Raji (cell line): Measurements from ENCODE around the gene ARHGEF10L.

ENCODE experiments used
- POLR2A ChIP-seq: IDR thresholded peaks from 2 replicates; pipeline ENCODE4 v1.6.1; 2011; ENCODE audit warnings: low read depth, low read length, control low read depth; ENCODE audit not compliant: insufficient read depth

Gene ARHGEF10L

GRCh38 chr1:17618558-17619247, 79.2 kb downstream of the ARHGEF10L start:
- TF ChIP-seq POLR2A: no peak

DNA sequence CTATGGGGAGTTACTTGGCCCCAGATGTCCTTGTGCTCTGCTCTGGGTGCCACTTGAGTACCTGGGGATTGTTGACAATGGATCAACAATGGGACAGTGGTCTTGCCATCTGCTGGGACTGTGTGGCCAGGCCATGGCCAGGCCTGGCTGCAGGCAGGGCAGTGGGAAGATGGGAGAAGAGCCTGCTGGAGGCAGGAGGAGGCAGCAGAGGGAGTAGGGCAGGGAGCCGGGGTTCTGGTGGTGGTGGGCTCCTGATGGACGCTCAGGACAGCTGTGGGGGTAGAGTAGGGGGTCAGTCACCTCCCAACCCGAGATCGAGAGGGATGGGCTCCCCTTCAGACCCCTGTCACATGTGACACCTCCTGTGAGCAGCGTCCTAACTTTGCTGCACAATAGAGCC, 81.0 kb downstream of the ARHGEF10L start:
- TF ChIP-seq POLR2A: no peak

DNA sequence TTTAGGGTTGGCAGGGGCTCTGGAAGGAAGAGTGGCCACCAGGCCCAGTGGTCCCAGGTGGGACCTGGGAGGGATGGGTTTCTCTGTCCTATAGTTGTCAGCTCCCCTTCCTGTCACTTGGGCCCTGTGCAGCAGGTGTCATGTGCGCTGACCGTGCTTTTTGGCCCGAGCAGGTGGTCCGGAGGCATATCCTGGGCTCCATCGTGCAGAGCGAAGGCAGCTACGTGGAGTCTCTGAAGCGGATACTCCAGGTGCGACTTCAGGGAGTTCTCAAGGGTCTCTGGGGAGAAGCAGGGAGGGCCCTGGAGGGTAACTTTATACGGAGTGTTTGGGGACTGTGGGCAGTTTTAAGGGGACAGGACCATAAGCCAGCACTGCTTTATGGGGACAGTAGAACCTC, 82.2 kb downstream of the ARHGEF10L start:
- TF ChIP-seq POLR2A: no peak

- no peak for TF ChIP-seq POLR2A
Observed at GRCh38 chr1:17622823-17623222, 83.3 kb downstream of the ARHGEF10L start.

DNA sequence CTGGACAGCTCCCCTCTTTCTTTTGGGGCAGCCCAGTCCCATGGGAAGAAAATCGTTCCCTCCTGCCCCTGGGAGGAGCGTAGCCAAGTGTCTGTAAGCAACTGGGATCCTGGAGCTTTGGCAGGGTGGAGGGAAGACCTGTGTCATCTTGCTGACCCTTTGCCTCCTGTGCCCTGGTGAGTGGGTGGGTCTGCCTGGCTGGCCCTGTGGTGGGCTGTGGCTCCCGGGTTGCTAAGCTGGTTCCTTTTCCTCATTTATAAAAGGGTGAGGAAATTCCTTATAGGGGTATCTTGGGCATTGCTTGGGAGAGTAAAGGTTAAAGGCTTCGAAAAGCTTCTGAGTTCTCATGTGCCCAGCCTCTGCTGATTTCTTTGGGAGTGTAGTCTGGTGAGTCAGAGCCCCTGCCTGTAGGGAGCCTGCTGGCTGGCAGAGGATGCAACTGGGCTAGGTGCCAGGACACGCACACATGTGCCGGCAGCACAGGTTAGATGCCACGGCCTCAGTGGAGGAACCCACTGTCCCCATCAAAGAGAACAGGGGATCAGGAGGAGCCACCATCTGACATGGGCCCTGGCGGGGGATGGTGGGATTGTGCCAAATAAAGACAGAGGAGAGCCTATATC, 85.2 kb downstream of the ARHGEF10L start:
- no peak for TF ChIP-seq POLR2A

- TF ChIP-seq POLR2A: no peak
Observed at GRCh38 chr1:17627239-17628052, 87.9 kb downstream of the ARHGEF10L start.

GRCh38 chr1:17629460-17629859, 90.0 kb downstream of the ARHGEF10L start:
- TF ChIP-seq POLR2A: no peak

DNA sequence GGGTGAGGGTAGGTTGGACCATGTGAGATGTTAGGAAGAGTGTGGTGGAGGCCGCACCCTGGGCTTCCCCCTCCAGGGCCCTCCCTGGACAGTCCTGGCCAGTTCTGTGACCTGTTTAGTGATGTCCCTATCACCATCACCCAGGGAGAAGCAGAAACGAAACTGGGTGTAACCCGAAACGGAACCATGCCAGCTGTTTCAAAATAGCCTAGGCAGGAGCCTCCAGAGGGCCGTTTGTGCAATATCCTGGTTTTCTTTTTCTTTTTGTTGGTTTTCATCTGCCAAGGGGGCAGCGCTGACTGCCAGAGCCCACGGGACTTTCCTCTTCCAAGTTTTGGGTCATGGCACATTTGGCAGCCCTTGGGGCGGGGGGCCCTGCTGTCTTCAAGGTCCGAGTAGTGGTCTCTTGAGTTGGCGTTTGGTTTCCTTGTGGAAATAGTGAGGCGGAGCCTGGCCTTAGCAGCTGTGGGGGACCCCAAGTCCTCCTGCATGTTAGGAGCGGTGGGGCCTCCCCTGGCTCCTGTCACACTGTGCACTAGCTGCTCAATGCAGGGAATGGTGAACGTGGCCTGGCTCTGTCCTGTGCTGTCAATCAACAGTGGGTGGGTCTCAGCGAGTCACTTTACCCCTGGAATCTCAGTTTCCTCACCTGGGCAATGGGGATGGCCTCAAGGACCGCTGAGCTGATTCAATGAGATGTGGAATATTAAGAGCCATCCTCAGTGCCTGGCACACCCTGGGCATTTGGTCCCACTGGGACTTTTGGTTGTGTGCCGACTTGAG, 90.7 kb downstream of the ARHGEF10L start:
- TF ChIP-seq POLR2A: no peak

GRCh38 chr1:17630986-17631385, 91.5 kb downstream of the ARHGEF10L start:
- no peak for TF ChIP-seq POLR2A

DNA sequence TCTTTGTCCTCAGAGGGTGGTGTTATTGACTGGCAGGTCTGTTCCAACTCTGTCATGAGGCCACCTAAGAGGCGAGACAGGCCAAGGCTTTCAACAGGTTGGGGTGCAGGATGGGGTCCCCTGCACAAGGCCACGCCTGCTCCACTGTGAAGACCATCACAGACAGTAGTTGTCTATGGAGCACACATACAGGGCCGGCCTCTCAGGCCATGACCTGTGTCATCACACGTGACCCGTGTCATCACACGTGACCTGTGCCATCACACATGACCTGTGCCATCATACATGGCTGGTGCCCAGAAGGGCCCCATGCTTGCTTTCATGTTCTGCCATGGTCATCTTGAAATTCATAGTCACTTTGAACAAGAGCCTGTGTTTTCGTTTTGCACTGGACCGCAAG, 91.9 kb downstream of the ARHGEF10L start:
- no peak for TF ChIP-seq POLR2A

- no peak for TF ChIP-seq POLR2A
Observed at GRCh38 chr1:17632106-17632505, 92.6 kb downstream of the ARHGEF10L start.

DNA sequence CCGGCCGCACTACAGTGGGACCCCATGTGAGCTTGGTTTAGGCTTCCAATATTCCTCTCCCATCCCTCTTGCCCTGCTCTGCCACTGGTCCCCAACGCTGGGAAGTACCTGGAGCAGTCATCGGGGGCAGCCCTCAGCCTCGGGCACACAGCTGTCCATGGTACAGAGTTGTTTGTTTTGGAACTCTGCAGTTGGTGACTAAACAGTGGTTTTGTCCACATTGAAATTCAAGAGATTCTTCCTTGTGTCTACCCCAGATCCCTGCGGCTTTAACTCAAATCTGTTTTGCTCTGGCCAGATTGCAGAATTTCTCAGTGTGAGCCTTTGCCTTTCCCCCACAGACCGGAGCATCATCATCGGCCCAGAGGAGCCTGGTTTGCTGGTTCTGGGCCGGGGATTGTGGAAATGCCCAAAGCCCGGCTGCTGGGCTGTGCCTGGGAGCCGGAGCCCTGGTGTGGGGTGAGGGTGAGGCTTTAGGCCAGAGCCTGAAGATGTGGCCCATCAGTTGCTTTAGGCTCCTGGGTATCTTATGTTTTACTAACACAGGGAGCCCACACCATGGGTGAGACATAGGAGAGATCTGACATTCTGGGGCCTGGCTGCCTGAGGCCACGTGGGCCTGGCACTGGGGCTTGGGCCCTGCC, 93.2 kb downstream of the ARHGEF10L start:
- no peak for TF ChIP-seq POLR2A

DNA sequence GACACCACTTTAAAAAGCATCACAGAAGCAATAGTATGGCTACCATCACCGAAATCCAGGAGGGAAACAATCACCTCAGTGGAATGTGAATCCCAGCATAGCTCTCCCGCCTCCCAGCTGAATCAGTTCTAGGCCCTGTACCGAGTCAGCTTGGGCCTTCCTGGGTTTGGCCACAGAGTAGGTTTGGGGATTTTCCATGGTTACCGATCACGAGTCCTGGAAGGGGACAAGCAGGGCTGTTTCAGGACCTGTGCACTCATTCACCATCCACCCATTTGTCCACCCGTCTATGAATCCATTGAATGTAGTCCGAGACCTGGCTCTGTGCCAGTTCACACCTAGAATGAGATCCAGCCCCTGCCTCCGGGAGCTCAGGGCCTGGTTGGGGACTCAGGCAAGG, 94.2 kb downstream of the ARHGEF10L start:
- TF ChIP-seq POLR2A: no peak

- TF ChIP-seq POLR2A: no peak
Observed at GRCh38 chr1:17635276-17635675, 95.8 kb downstream of the ARHGEF10L start.

DNA sequence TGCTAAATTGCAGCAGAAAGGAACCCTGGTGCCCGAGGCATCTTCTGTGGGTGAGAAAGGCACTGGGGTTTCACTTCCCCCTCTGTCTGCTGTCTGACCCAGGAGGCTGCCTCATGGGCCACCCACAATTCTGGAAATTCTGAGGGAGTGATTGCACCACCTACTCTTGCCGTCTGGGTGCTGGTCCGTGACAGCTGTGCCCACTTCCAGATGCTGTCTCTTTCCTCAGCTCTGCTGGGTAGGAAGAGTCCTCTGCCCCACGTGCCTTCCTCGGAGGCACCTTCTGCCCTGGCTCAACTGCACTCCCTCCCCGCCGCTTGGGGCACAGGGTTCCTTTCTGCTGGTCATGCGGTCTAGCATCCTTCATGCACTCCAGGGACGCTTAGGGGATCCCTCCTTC, 96.3 kb downstream of the ARHGEF10L start:
- TF ChIP-seq POLR2A: no peak
